Thymus (tissue), 11 donors: ENCODE results near the gene KNOP1. TPM values are rescaled to one million over a fixed set of nuclear protein-coding genes. Genes with fewer than 3 reads are reported as not detected.

Source experiments
- DNase-seq, 9 donors: peaks; one replicate each; pipeline ENCODE4 v3.0.0-alpha.2; 2013; ENCODE audit warnings: low spot score in 9 of 9, low read depth in 6 of 9, missing footprints in 1 of 9
- H3K27ac ChIP-seq, 2 donors: one replicate each; pipeline ENCODE4 v1.5.1; 2013; ENCODE audit warnings: control low read depth in 1 of 2, low read depth in 1 of 2, low read length in 1 of 2, mild to moderate bottlenecking in 1 of 2, moderate library complexity in 1 of 2
- H3K27me3 ChIP-seq, 2 donors: one replicate each; pipeline ENCODE4 v1.5.1; 2013; ENCODE audit warnings: low read length in 1 of 2; ENCODE audit not compliant: control insufficient read depth in 2 of 2, insufficient read depth in 1 of 2
- H3K36me3 ChIP-seq, 2 donors: one replicate each; pipeline ENCODE4 v1.5.1; 2013; ENCODE audit warnings: low read length in 1 of 2, mild to moderate bottlenecking in 1 of 2, moderate library complexity in 1 of 2; ENCODE audit not compliant: control insufficient read depth in 2 of 2, insufficient read depth in 2 of 2
- H3K4me1 ChIP-seq, 2 donors: one replicate each; pipeline ENCODE4 v1.5.1; 2013; ENCODE audit warnings: low read length in 2 of 2; ENCODE audit not compliant: control insufficient read depth in 2 of 2, insufficient read depth in 2 of 2
- H3K4me3 ChIP-seq, 2 donors: one replicate each; pipeline ENCODE4 v1.5.1; 2013; ENCODE audit warnings: low read length in 2 of 2, control low read depth in 1 of 2, mild to moderate bottlenecking in 1 of 2
- H3K9me3 ChIP-seq, 2 donors: one replicate each; pipeline ENCODE4 v1.5.1; 2013; ENCODE audit warnings: low read length in 1 of 2, mild to moderate bottlenecking in 1 of 2; ENCODE audit not compliant: control insufficient read depth in 2 of 2, insufficient read depth in 1 of 2
- WGBS: extraction: QIAGEN DNeasy Blood & Tissue Kit; methylation state at CpG from one replicate; pipeline ENCODE4 v1.1.7; 2013; 5-methylcytosine and 5-hydroxymethylcytosine counted together
- polyA plus RNA-seq: library from polyadenylated mRNA; stranded (reverse); fragments of 200-250 nt; gene quantifications from one replicate; pipeline ENCODE4 v1.2.3, GENCODE V29; 2013
- total RNA-seq: library from RNA; stranded (reverse); fragments of 120-200 nt; gene quantifications from one replicate; pipeline ENCODE4 v1.2.4, GENCODE V29; 2013
- donor health status: healthy.

The KNOP1 gene
- total and polyA plus RNA-seq, 2 donors: 10.0 to 16.4 TPM

DNA sequence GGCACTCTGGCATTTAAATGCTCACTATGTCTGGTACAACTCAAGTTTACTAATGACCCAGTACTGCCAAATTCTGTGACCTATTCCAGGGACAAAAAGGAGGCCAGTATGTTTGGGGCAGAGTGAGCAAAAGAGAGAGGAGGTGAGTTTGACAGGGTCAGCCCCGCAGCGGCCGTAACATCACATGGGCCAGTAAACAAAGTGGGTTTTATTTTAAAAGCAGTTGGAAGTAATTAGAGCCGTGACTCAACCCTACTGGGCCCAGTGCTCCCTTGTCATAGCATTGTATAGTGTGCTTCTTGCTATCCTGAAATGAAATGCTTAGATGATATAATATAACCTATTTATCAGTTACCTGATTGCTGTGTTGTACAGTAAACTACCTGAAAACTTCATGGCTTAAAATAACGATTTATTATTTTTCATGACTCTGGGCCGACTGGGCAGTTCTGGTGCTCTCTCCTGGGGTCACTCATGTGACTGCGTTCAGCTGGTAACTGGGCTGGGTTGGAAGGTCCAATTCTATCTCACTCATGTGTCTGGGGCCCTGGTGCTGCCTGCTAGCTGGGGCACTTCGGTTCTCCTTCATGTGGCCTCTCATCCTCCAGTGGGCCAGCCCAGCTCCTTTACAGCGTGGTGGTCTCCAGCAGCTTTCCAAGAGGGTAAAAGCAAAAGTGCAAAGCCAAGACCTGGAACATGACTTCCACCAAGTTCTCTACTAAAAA lies 27.4 kb upstream of the KNOP1 start:
- H3K4me1 ChIP-seq: no peaks in the 10 kb centered on the region
- no peaks in the 10 kb centered on the region for H3K36me3 ChIP-seq
- H3K27ac ChIP-seq: no peak overlapping the region
- no peak for DNase-seq
- no peaks in the 10 kb centered on the region for H3K27me3 ChIP-seq
- no peaks in the 10 kb centered on the region for H3K9me3 ChIP-seq
- 96% methylated on average over 9 of the region's 9 CpGs for WGBS
- H3K4me3 ChIP-seq: no peak overlapping the region

DNA sequence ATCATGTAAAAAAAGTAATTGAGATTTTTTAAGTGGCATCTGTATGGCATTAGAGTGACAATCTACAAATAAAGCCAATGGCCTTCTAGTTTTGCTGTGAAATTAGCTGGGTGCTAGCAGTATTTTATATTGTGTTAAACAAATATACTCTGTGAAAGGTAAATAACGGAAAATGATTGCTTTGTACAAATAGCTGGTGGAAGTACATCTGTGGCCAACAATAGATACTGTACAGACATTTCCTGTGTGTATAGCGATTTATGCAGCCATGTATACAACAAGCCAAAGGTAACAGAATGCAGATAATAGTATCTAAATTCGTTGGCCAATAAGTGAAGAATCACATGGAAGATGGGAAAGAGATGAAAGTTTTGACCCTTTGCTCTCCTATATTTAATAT lies 26.6 kb upstream of the KNOP1 start:
- no peak for DNase-seq
- WGBS: 92% methylated on average over 3 of the region's 3 CpGs
- Histone ChIP-seq H3K36me3 (no peaks in the 10 kb centered on the region), H3K9me3 (no peaks in the 10 kb centered on the region), H3K4me3 (no peak overlapping the region), H3K27ac (no peak overlapping the region), H3K4me1 (no peaks in the 10 kb centered on the region), H3K27me3 (no peaks in the 10 kb centered on the region)

DNA sequence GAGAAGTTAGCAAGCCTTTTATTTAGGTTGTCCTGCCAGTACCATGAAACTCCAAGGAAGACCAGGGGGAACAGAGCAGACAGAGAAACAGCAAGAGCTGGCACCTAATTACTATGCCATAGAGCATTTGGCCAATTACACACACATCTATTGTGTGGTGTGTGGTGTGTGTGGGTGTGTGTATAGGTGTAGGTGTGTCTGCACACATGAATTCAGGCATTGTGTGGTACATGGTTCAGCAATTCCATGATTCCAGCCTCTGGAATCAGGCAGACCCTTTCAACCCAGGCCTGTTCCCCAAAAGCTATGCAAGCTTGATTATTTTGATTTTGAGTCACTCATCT lies 25.8 kb upstream of the KNOP1 start:
- DNase-seq: no peak
- H3K27me3 ChIP-seq: no peaks in the 10 kb centered on the region
- no peaks in the 10 kb centered on the region for H3K36me3 ChIP-seq
- no peaks in the 10 kb centered on the region for H3K4me1 ChIP-seq
- H3K4me3 ChIP-seq: no peak overlapping the region
- H3K9me3 ChIP-seq: no peaks in the 10 kb centered on the region
- no peak overlapping the region for H3K27ac ChIP-seq

DNA sequence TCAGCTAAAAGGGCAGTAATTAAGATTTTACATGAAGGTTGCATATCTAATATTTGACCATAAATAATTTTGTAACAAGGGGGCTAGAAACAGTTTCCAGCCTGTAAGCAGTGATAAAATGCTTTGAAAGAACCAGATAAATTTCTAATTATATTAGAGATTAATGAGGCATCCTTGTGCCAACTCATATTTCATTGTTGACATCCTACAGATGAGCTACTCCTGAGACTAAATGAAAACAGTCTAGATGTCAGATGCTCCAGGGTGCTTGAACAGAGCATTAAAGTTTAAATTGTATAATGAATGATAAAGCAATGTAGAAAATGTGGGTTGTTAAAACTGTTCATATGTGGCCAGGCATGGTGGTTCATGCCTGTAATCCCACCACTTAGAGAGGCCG lies 23.3 kb upstream of the KNOP1 start:
- Histone ChIP-seq H3K27me3 (no peaks in the 10 kb centered on the region), H3K4me3 (no peak overlapping the region), H3K27ac (no peak overlapping the region), H3K9me3 (no peaks in the 10 kb centered on the region), H3K36me3 (no peaks in the 10 kb centered on the region), H3K4me1 (no peaks in the 10 kb centered on the region)
- WGBS: 96% methylated on average over 1 of the region's 1 CpG
- DNase-seq: no peak

- H3K4me3 ChIP-seq: no peak overlapping the region
- no peaks in the 10 kb centered on the region for H3K9me3 ChIP-seq
- WGBS: 68% methylated on average over 12 of the region's 12 CpGs
- no peaks in the 10 kb centered on the region for H3K27me3 ChIP-seq
- no peaks in the 10 kb centered on the region for H3K4me1 ChIP-seq
- no peak for DNase-seq
- H3K27ac ChIP-seq: no peak overlapping the region
- H3K36me3 ChIP-seq: no peaks in the 10 kb centered on the region
Observed at GRCh38 chr16:19737306-19738038, 19.4 kb upstream of the KNOP1 start.

DNA sequence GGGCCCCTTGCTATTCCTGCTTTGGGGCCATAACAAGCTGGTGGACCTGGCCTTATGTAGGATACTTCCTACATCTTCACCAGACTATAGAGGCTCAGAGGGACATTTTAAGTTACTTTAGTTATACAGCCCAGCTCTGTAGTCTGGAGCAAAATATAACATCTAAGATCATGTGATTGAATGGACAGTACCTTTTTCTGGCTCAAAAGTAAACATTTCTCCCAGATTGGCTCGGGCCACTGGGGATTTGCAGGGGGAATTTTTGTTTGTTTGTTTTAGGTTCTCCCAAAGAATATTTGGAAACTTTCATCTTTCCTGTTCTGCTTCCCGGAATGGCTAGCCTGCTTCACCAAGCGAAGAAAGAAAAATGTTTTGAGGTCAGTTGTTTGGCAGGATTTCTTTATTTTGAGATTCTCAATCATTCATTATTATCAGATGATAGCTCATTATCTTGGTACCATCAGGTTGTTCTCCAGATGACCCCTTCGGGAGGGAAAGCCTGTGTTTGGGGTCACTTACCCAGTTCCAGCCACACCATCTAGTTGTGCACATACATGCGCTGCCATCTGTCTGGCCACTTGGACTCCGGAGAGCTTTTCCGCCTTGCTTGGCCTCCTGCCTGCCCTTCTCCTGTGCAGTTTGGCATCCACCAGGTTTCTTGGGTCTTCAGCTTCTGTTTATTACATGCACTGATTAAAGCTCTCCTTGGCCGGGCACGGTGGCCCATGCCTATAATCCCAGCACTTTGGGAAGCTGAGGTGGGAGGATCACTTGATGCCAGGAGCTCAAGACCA lies 17.2 kb upstream of the KNOP1 start:
- Histone ChIP-seq H3K4me3 (no peak overlapping the region), H3K9me3 (no peaks in the 10 kb centered on the region), H3K36me3 (no peaks in the 10 kb centered on the region), H3K27ac (no peak overlapping the region), H3K27me3 (no peaks in the 10 kb centered on the region), H3K4me1 (no peaks in the 10 kb centered on the region)
- DNase-seq: no peak
- 97% methylated on average over 9 of the region's 9 CpGs for WGBS

DNA sequence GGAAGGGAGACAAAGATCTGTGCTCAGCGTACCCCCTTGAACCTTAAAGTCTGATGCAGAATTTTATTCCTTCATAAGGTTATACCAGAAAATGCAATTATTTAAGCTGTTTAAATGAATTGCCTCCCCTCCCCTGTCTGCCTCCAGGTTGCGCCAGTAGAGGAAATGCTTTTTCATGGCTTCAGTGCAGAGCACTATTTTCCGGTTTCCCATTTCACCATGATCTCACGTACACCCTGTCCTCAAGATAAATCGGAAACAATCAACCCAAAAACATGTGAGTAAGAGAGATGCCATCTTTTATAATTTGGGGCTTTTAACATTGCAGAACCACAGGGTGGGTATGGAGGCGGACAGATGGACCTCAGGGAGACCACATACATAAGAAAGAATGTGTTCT lies 15.5 kb upstream of the KNOP1 start:
- Histone ChIP-seq H3K36me3 (no peaks in the 10 kb centered on the region), H3K4me3 (no peak overlapping the region), H3K9me3 (no peaks in the 10 kb centered on the region), H3K4me1 (no peaks in the 10 kb centered on the region), H3K27ac (no peak overlapping the region), H3K27me3 (no peaks in the 10 kb centered on the region)
- DNase-seq: no peak
- WGBS: 97% methylated on average over 6 of the region's 6 CpGs

DNA sequence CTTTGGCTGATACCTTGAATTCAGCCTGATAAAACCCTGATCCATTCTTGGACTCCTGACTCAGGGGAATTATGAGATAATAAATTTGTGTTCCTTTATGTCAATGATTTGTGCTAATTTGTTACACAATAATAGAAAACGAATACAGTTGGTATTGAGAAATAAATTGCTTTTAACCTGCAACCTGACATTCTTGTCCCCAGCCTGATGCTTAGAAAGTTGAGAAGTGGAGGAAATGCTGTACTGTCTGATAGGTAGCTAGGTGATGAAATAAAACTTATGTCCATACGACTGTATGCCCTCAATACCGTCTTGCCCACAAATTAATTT lies 10.6 kb upstream of the KNOP1 start:
- 95% methylated on average over 3 of the region's 3 CpGs for WGBS
- DNase-seq: no peak
- no peaks in the 10 kb centered on the region for H3K36me3 ChIP-seq
- H3K9me3 ChIP-seq: no peaks in the 10 kb centered on the region
- H3K4me1 ChIP-seq: no peaks in the 10 kb centered on the region
- no peak overlapping the region for H3K4me3 ChIP-seq
- no peak overlapping the region for H3K27ac ChIP-seq
- no peaks in the 10 kb centered on the region for H3K27me3 ChIP-seq

GRCh38 chr16:19722981-19723380 lies 5.0 kb upstream of the KNOP1 start:
- H3K36me3 ChIP-seq: no peaks in the 10 kb centered on the region
- H3K27ac ChIP-seq: no peak overlapping the region
- DNase-seq: no peak
- no peaks in the 10 kb centered on the region for H3K9me3 ChIP-seq
- peaks cover 0 to 6% of the 10 kb centered on the region in 2 donors for H3K4me1 ChIP-seq
- no peaks in the 10 kb centered on the region for H3K27me3 ChIP-seq
- 96% methylated on average over 7 of the region's 7 CpGs for WGBS
- no peak overlapping the region for H3K4me3 ChIP-seq
